ENCODE measurements around the gene MRPS11. TPM values are rescaled to one million over a fixed set of nuclear protein-coding genes. Genes with fewer than 3 reads are reported as not detected.

Gene MRPS11
- total and polyA plus RNA-seq, 2 donors from 2014 or later = 35.2 to 96.8 TPM

- Histone ChIP-seq H3K4me3 (ENCODE audit: low read length in 3 of 3) (no peak overlapping the region), H3K4me1 (ENCODE audit: control insufficient read depth in 2 of 3, insufficient read depth in 2 of 3, low read depth in 1 of 3, low read length in 3 of 3) (peaks cover 0 to 6% (median 0%) of the 10 kb centered on the region in 3 donors), H3K27ac (ENCODE audit: low read depth in 2 of 2, low read length in 2 of 2) (no peak overlapping the region), H3K36me3 (ENCODE audit: control insufficient read depth in 2 of 3, insufficient read depth in 3 of 3, low read length in 3 of 3) (peaks cover 5 to 25% (median 19%) of the 10 kb centered on the region in 3 donors), H3K9me3 (ENCODE audit: control insufficient read depth in 2 of 3, insufficient read depth in 1 of 3, low read length in 3 of 3) (no peaks in the 10 kb centered on the region), H3K27me3 (ENCODE audit: control insufficient read depth, insufficient read depth, low read length) (no peaks in the 10 kb centered on the region), H3K9ac (ENCODE audit: low read length in 3 of 3) (no peak overlapping the region)
- no peak for TF ChIP-seq CTCF (IDR thresholded peaks at IDR 0.05; ENCODE audit: borderline replicate concordance, extremely low read depth, insufficient read depth)
- DNase-seq (no peak), FAIRE-seq (no peak)
- intact Hi-C loops (cut with DNase I) = no loop called here
These were observed 9.6 kb downstream of the MRPS11 start for GRCh38 chr15:88477126-88477525.

GRCh38 chr15:88477904-88478303 is 10.4 kb downstream of the MRPS11 start:
- Histone ChIP-seq H3K27me3 (ENCODE audit: control insufficient read depth, insufficient read depth, low read length) (no peaks in the 10 kb centered on the region), H3K4me3 (ENCODE audit: low read length in 3 of 3) (no peak overlapping the region), H3K9ac (ENCODE audit: low read length in 3 of 3) (no peak overlapping the region), H3K4me1 (ENCODE audit: control insufficient read depth in 2 of 3, insufficient read depth in 2 of 3, low read depth in 1 of 3, low read length in 3 of 3) (peaks cover 0 to 6% (median 0%) of the 10 kb centered on the region in 3 donors), H3K27ac (ENCODE audit: low read depth in 2 of 2, low read length in 2 of 2) (no peak overlapping the region), H3K36me3 (ENCODE audit: control insufficient read depth in 2 of 3, insufficient read depth in 3 of 3, low read length in 3 of 3) (peaks cover 3 to 25% (median 19%) of the 10 kb centered on the region in 3 donors), H3K9me3 (ENCODE audit: control insufficient read depth in 2 of 3, insufficient read depth in 1 of 3, low read length in 3 of 3) (no peaks in the 10 kb centered on the region)
- FAIRE-seq = no peak
- TF ChIP-seq CTCF (IDR thresholded peaks at IDR 0.05; ENCODE audit: borderline replicate concordance, extremely low read depth, insufficient read depth) = no peak
- intact Hi-C loops (cut with DNase I) = no loop called here
- no peak for DNase-seq

- Histone ChIP-seq H3K4me3 (ENCODE audit: low read length in 3 of 3) (no peak overlapping the region), H3K4me1 (ENCODE audit: control insufficient read depth in 2 of 3, insufficient read depth in 2 of 3, low read depth in 1 of 3, low read length in 3 of 3) (peaks cover 0 to 6% (median 0%) of the 10 kb centered on the region in 3 donors), H3K9ac (ENCODE audit: low read length in 3 of 3) (no peak overlapping the region), H3K36me3 (ENCODE audit: control insufficient read depth in 2 of 3, insufficient read depth in 3 of 3, low read length in 3 of 3) (peaks cover 3 to 21% (median 15%) of the 10 kb centered on the region in 3 donors), H3K27me3 (ENCODE audit: control insufficient read depth, insufficient read depth, low read length) (no peaks in the 10 kb centered on the region), H3K27ac (ENCODE audit: low read depth in 2 of 2, low read length in 2 of 2) (no peak overlapping the region), H3K9me3 (ENCODE audit: control insufficient read depth in 2 of 3, insufficient read depth in 1 of 3, low read length in 3 of 3) (no peaks in the 10 kb centered on the region)
- no peak for FAIRE-seq
- no peak for TF ChIP-seq CTCF (IDR thresholded peaks at IDR 0.05; ENCODE audit: borderline replicate concordance, extremely low read depth, insufficient read depth)
- DNase-seq = no peak
- intact Hi-C loops (cut with DNase I) = no loop called here
These were observed 11.7 kb downstream of the MRPS11 start for GRCh38 chr15:88479169-88479568.

GRCh38 chr15:88480981-88481380 is 13.5 kb downstream of the MRPS11 start:
- DNase-seq = no peak
- intact Hi-C loops (cut with DNase I) = no loop called here
- no peak overlapping the region for H3K4me3 ChIP-seq (ENCODE audit: low read length in 3 of 3)
- FAIRE-seq = no peak
- peaks cover 3 to 19% (median 12%) of the 10 kb centered on the region in 3 donors for H3K36me3 ChIP-seq (ENCODE audit: control insufficient read depth in 2 of 3, insufficient read depth in 3 of 3, low read length in 3 of 3)
- H3K9me3 ChIP-seq (ENCODE audit: control insufficient read depth in 2 of 3, insufficient read depth in 1 of 3, low read length in 3 of 3) = no peaks in the 10 kb centered on the region
- no peaks in the 10 kb centered on the region for H3K27me3 ChIP-seq (ENCODE audit: control insufficient read depth, insufficient read depth, low read length)
- H3K27ac ChIP-seq (ENCODE audit: low read depth in 2 of 2, low read length in 2 of 2) = no peak overlapping the region
- no peak for TF ChIP-seq CTCF (IDR thresholded peaks at IDR 0.05; ENCODE audit: borderline replicate concordance, extremely low read depth, insufficient read depth)
- H3K9ac ChIP-seq (ENCODE audit: low read length in 3 of 3) = no peak overlapping the region
- H3K4me1 ChIP-seq (ENCODE audit: control insufficient read depth in 2 of 3, insufficient read depth in 2 of 3, low read depth in 1 of 3, low read length in 3 of 3) = peaks cover 0 to 6% (median 3%) of the 10 kb centered on the region in 3 donors

All from kidney (tissue), 14 donors.